LoVo (cell line): Measurements from ENCODE around the gene SDK1.

Source experiments
- DNase-seq: peaks from one replicate; pipeline ENCODE4 v3.0.0-alpha.2; 2016; ENCODE audit warnings: low spot score

SDK1 gene

GRCh38 chr7:4023502-4023901, 722.5 kb downstream of the SDK1 start:
- no peak for DNase-seq

GRCh38 chr7:4024133-4024532, 723.1 kb downstream of the SDK1 start:
- no peak for DNase-seq

- DNase-seq, result no peak
Observed at GRCh38 chr7:4024806-4025205, 723.8 kb downstream of the SDK1 start.

GRCh38 chr7:4025210-4025609, 724.2 kb downstream of the SDK1 start:
- DNase-seq, result no peak

- DNase-seq, result no peak
Observed at GRCh38 chr7:4025694-4026615, 724.9 kb downstream of the SDK1 start.

GRCh38 chr7:4026941-4027486, 726.0 kb downstream of the SDK1 start:
- no peak for DNase-seq

- DNase-seq, result no peak
Observed at GRCh38 chr7:4028221-4028620, 727.2 kb downstream of the SDK1 start.

- no peak for DNase-seq
Observed at GRCh38 chr7:4029941-4030340, 728.9 kb downstream of the SDK1 start.

- DNase-seq, result no peak
Observed at GRCh38 chr7:4030346-4030950, 729.4 kb downstream of the SDK1 start.

GRCh38 chr7:4033996-4034395, 732.9 kb downstream of the SDK1 start:
- DNase-seq, result no peak

GRCh38 chr7:4037308-4037707, 736.3 kb downstream of the SDK1 start:
- no peak for DNase-seq

GRCh38 chr7:4037877-4038276, 736.8 kb downstream of the SDK1 start:
- no peak for DNase-seq

GRCh38 chr7:4040109-4040928, 739.3 kb downstream of the SDK1 start:
- DNase-seq, result no peak

GRCh38 chr7:4042402-4043045, 741.5 kb downstream of the SDK1 start:
- no peak for DNase-seq

GRCh38 chr7:4043988-4044387, 742.9 kb downstream of the SDK1 start:
- no peak for DNase-seq

GRCh38 chr7:4045450-4045849, 744.4 kb downstream of the SDK1 start:
- no peak for DNase-seq

GRCh38 chr7:4045975-4046374, 744.9 kb downstream of the SDK1 start:
- no peak for DNase-seq

GRCh38 chr7:4048336-4048735, 747.3 kb downstream of the SDK1 start:
- DNase-seq, result no peak

GRCh38 chr7:4049202-4049601, 748.1 kb downstream of the SDK1 start:
- DNase-seq, result no peak

- DNase-seq, result no peak
Observed at GRCh38 chr7:4050126-4050660, 749.1 kb downstream of the SDK1 start.

GRCh38 chr7:4051696-4052095, 750.6 kb downstream of the SDK1 start:
- DNase-seq, result no peak

- DNase-seq, result no peak
Observed at GRCh38 chr7:4052130-4052529, 751.1 kb downstream of the SDK1 start.
